ENCODE data around the gene OBP2A.

The OBP2A gene

GRCh38 chr9:135581636-135582426, 35.9 kb downstream of the OBP2A start:
- TF ChIP-seq POLR2AphosphoS5 (IDR thresholded peaks at IDR 0.05; ENCODE audit: low read depth, low read length) = no peak
- TF ChIP-seq, protein P1, sequence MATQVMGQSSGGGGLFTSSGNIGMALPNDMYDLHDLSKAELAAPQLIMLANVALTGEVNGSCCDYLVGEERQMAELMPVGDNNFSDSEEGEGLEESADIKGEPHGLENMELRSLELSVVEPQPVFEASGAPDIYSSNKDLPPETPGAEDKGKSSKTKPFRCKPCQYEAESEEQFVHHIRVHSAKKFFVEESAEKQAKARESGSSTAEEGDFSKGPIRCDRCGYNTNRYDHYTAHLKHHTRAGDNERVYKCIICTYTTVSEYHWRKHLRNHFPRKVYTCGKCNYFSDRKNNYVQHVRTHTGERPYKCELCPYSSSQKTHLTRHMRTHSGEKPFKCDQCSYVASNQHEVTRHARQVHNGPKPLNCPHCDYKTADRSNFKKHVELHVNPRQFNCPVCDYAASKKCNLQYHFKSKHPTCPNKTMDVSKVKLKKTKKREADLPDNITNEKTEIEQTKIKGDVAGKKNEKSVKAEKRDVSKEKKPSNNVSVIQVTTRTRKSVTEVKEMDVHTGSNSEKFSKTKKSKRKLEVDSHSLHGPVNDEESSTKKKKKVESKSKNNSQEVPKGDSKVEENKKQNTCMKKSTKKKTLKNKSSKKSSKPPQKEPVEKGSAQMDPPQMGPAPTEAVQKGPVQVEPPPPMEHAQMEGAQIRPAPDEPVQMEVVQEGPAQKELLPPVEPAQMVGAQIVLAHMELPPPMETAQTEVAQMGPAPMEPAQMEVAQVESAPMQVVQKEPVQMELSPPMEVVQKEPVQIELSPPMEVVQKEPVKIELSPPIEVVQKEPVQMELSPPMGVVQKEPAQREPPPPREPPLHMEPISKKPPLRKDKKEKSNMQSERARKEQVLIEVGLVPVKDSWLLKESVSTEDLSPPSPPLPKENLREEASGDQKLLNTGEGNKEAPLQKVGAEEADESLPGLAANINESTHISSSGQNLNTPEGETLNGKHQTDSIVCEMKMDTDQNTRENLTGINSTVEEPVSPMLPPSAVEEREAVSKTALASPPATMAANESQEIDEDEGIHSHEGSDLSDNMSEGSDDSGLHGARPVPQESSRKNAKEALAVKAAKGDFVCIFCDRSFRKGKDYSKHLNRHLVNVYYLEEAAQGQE (IDR thresholded peaks at IDR 0.05; ENCODE audit: insufficient read depth in 1 of 2, low read depth in 2 of 2, low read length in 2 of 2) = no peak
- no peak for TF ChIP-seq SIN3A (IDR thresholded peaks at IDR 0.05; ENCODE audit: borderline replicate concordance, insufficient read depth, low read length)
- no peak for TF ChIP-seq TAF1 (IDR thresholded peaks at IDR 0.05; ENCODE audit: borderline replicate concordance, insufficient read depth, low read length)
- TF ChIP-seq FOXP2 (optimal IDR thresholded peaks at IDR 0.05; ENCODE audit: borderline replicate concordance, extremely low read depth, extremely low read length, insufficient read depth) = no peak

- TF ChIP-seq POLR2AphosphoS5 (IDR thresholded peaks at IDR 0.05; ENCODE audit: low read depth, low read length) = no peak
- no peak for TF ChIP-seq FOXP2 (optimal IDR thresholded peaks at IDR 0.05; ENCODE audit: borderline replicate concordance, extremely low read depth, extremely low read length, insufficient read depth)
- TF ChIP-seq, protein P1 (IDR thresholded peaks at IDR 0.05; ENCODE audit: insufficient read depth in 1 of 2, low read depth in 2 of 2, low read length in 2 of 2) = no peak
- no peak for TF ChIP-seq TAF1 (IDR thresholded peaks at IDR 0.05; ENCODE audit: borderline replicate concordance, insufficient read depth, low read length)
- no peak for TF ChIP-seq SIN3A (IDR thresholded peaks at IDR 0.05; ENCODE audit: borderline replicate concordance, insufficient read depth, low read length)
Measured at GRCh38 chr9:135582541-135582940, 36.6 kb downstream of the OBP2A start.

- TF ChIP-seq, protein P1 (IDR thresholded peaks at IDR 0.05; ENCODE audit: insufficient read depth in 1 of 2, low read depth in 2 of 2, low read length in 2 of 2) = no peak
- no peak for TF ChIP-seq POLR2AphosphoS5 (IDR thresholded peaks at IDR 0.05; ENCODE audit: low read depth, low read length)
Measured at GRCh38 chr9:135582966-135583687, 37.2 kb downstream of the OBP2A start.

DNA sequence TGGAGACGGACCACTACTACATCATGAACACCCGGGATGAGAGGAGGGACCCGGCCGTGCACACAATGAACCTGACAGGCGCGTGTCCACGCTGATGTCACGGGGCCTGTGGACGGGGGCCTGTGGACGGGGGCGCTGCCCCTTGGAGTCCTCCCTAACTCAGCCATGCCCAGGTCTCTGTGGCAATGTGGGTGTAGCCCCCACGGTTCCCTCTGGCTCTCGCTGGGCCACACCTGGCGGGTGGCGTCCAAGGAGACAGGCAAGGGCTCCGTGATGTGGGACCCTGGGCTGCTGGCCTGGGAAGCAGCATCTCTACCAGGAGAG, 37.7 kb downstream of the OBP2A start:
- TF ChIP-seq, protein P1 (IDR thresholded peaks at IDR 0.05; ENCODE audit: insufficient read depth in 1 of 2, low read depth in 2 of 2, low read length in 2 of 2) = no peak
- no peak for TF ChIP-seq FOXP2 (optimal IDR thresholded peaks at IDR 0.05; ENCODE audit: borderline replicate concordance, extremely low read depth, extremely low read length, insufficient read depth)
- TF ChIP-seq TAF1 (IDR thresholded peaks at IDR 0.05; ENCODE audit: borderline replicate concordance, insufficient read depth, low read length) = no peak
- no peak for TF ChIP-seq POLR2AphosphoS5 (IDR thresholded peaks at IDR 0.05; ENCODE audit: low read depth, low read length)
- TF ChIP-seq SIN3A (IDR thresholded peaks at IDR 0.05; ENCODE audit: borderline replicate concordance, insufficient read depth, low read length) = no peak

All from PFSK-1 (cell line).